SIG-M5 treated with dmso at 0.1 percent for 504 hours (cell line): ENCODE measurements around the gene CNN1.

Source experiments
- DNase-seq: peaks from one replicate; lab custom pipeline; 2025; ENCODE audit not compliant: unreplicated experiment; lab: John Stamatoyannopoulos, UW

CNN1 gene

DNA sequence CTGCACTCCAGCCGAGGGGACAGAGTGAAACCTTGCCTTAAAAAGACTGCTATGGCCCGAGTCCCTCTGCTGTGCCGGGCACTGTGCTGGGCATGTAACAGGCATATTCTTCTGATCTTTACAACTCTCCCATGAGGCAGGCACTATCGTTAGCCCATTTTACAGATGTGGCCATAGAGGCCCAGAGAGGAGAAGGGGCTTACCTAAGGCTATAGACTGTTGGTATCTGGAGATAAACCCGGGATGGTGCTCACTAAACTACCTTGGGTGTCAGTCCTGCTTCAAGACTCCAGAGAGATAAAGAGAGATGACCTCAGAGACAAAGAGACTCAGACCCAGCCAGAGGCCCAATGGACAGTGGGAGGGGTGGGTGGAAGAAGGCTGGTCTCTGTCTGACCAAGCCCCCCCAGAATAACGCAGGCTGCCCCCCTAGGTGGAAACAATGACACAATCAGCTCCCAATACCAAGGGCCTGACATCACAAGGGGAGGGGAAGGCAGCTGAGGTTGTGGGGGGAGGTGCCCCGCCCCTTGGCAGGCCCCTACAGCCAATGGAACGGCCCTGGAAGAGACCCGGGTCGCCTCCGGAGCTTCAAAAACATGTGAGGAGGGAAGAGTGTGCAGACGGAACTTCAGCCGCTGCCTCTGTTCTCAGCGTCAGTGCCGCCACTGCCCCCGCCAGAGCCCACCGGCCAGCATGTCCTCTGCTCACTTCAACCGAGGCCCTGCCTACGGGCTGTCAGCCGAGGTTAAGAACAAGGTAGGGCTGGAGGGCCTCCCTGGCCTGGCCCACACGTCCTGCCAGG, at the start of gene CNN1:
Gene CNN1, plus strand, starts transcription at position 620 of the 805 bp plus-strand sequence. Its CDS starts 77 bp downstream, at position 697.
- DNase-seq = no peak

DNA sequence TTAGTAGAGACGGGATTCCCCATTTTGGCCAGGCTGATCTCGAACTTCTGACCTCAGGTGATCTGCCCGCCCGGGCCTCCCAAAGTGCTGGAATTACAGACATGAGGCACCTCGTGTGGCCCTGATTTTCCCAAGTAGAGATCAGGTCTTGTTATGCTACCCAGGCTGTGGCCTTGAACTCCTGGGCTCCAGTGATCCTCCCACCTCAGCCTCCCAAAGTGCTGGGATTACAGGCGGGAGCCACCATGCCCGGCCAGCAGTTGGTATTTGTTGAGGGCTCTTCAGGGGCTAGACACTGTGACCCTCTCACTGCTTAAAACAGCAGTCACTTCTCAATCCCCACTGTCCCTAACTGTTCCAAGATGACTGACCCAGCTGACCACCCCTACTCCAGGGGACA, 49.3 kb upstream of the CNN1 start:
- DNase-seq = no peak

DNA sequence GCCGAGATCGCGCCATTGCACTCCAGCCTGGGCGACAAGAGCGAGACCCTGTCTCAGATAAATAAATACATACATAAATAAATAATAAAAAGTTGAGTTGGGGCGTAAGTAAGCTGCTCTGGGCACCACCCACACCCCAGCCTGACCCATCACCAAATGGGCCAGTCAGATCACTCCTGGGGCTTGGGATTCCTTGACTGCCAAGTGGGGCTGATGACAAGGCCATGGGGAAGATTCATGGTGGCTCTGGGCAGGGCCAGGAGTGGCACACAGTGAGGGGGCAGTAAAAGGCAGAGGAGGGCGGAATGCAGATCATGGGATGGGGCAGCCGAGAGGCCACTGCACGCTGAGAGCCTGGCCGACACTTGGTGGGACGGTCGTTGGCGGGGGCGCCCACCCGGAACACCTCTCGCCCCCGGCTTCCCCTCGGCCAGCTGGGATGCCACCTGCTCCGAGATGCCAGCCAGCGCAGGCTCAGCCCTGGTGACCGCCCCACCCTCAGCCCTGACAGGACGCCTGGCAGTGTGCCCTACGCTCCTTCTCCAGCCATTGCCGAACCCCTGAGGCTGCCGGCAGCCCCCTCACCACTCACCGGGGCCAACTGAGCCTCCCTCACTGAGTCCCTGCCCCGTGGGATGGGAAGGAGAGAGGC, 43.9 kb upstream of the CNN1 start:
- no peak for DNase-seq

DNA sequence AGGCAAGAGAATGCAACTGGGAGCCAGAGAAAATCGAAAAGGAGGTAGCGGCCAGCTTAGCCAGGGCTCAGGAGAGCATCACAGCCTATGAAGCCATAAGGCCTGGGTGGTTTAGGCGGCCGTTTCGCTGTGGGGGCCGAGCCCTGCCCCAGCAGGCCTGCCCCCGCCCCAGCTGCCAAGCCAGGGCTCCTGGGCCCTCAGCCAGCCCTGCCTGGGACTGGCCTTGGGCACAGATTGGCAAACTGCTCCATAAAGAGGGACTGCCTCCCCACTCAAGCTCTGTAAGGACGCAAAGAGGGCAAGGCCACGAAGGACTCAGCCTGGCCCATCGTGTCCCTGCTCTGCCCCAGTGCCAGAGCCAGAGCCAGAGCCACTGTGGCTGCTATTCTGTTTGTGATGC, 43.2 kb upstream of the CNN1 start:
- DNase-seq = no peak

DNA sequence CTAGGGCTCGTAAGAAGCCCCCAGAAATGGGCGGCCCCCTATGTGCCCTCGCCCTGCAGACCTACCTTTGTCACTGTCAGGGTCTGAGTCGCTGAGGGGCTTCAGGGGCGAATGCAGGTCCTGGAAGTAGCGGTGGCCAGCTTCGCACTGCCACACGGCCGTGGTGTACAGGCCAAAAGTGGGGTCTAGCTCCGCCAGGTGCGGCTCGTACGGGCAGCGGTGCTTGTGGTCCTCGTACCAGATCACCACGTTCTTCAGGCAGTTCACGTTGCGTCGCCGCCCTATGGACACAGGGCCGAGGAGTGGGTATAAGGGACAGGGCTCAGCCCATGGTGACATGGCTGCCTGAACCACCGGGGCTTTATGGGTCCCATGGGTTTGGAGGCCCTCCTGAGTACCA, 42.8 kb upstream of the CNN1 start:
- no peak for DNase-seq

DNA sequence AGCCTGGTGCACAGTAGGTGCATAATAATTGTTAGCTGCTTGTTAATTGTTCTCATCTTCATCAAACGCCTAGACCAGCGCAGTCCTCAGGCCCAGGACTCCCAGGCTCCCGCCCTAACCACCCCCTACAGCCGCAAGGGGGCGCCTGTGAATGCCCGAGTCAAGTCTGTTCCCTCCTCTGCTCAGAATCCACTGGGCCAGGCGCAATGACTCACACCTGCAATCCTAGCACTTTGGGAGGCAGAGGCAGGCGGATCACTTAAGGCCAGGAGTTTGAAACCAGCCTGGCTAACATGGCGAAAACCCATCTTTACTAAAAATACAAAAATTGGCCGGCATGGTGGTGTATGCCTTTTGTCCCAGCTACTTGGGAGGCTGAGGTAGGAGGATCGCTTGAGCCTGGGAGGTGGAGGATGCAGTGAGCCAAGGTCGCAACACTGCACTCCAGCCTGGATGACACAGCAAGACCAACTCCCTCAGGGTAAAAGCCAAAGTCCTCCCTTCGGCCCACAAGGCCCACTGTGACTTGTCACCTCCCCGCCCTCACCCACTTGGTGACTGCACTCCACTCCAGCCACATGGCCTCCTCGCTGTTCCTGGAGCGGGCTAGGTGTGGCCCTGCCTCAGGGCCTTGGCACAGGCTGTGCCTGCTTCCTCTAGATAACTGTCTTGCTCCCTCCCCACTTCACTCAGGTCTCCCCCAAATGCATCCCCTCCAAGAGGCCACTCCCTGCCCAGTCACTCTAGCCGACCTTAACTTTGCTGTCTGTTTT, 42.1 kb upstream of the CNN1 start:
- DNase-seq = peak; percentile 62

DNA sequence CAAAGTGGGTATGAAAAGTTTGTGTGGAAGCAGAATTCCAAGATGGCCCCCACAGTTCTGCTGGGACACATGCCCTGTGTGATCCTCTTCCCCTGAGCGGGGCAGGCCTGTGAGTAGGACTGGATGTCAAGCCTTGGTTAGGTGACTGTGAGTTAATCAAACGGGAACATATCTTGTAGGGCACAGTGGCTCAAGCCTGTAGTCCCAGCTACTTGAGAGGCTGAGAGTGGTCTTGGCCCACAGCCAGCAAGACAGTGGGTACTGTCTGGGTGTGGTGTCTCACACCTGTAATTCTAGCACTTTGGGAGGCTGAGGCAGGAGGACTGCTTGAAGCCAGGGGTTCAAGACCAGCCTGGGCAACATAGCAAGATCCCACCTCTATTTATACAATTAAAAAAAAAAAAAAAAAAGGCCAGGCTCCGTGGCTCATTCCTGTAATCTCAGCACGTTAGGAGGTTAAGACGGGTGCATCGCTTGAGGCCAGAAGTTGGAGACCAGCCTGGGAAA, 39.4 kb upstream of the CNN1 start:
- DNase-seq = no peak

DNA sequence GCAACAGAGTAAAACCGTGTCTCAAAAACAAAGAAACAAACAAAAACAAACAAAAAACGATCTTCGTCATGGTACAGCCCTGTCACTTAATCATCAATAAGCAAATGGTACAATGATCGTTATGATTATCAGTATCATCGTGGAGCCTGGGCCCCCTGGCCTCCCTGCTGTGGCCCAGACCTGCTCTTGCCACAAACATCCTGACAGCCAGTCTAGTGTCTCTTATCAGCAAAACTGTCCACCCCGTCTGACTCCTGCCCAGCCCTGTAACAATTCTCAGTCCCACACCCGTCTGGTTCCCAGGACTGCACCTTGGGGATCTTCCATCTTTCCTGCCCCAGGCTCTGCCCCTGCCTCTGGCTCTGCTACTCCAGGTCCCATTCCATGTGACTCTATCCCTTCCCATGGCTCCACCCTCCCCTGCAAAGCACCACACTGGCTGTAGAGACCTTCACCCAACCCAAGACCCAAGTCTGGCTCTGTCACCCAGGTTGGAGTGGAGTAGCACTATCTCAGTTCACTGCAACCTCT, 38.7 kb upstream of the CNN1 start:
- DNase-seq = no peak

DNA sequence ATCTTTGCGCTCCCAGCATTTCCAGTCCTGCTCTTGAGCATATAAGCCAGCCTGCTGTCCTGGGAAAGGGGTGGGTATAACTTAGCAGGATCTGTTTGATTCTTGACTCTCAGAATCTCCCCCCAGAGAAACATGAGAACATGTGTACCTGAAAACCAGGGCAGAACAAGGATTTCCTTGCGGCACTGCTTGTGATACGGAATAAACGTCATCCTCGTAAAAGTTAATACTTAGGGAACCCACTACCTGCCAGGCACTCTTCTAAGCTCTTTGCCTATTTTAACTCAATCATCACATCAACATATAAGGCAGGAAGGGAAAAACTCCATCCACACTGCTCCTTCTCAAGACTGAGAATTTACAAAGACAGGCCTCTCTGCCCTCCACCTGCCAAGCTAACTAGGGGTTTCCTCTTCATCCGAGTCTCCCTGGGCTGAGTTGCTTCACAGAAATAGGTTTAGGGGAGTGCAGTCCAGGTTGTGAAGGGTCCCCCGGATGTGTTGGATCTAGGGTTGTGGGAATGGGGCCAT, 34.1 kb upstream of the CNN1 start:
- DNase-seq = no peak

DNA sequence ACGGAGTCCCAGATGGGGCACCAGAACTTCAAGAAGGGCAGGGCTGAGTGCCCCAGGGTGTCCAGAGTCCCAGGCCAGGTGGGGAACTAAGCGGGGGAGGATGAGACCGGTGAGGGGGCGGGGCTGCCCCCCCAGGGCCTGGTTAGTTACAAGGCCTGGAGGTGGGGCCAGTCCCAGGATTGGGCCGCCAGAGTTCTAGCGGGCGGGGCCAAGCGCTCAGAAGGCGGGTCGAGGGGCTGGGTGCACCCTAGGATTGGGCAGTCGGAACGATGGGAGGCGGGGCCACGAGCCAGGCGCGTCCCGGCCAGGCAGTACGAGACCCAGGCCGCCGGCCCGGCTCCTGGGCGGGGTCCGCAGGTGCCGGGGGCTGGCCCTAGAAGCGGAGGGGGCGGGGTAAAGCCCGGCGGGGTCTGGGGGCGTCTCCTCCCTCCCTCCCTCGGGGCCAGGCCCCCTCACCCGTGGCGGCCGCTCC, 33.6 kb upstream of the CNN1 start:
- DNase-seq = peak; percentile 92

DNA sequence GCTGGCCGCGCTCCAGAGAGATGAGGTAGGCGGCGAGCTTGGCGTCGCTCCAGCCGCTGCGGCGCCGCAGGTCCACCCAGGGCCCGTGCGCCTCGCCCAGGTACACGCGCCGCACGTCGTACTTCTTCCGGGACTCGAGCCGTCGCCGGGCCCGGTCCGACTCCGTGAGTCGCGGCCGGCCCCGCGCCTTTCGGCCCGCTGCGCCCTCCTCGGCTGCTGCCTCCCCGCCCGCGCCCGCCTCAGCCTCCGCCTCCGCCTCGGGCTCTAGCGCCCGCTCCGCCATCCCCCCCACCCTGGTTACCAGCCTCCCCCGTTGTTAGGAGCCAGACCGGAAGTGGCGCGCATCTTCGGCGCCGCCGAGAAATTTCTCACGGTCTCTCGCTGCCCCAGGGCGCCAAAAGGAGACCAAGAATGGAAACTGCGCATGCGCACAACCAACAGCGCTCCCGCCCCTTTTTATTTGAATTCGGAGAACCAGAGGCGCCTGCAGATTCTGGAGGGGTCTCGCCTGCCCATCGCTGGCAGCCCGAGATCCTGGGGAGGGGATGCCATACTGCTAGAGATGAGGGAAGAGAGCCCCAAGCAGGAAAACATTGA, 33.0 kb upstream of the CNN1 start, which contains the start of gene ZNF653:
Gene ZNF653, minus strand, starts transcription at position 336 of the 597 bp plus-strand sequence. Its CDS starts 53 bp downstream, at position 283.
- peak; percentile 91 for DNase-seq

DNA sequence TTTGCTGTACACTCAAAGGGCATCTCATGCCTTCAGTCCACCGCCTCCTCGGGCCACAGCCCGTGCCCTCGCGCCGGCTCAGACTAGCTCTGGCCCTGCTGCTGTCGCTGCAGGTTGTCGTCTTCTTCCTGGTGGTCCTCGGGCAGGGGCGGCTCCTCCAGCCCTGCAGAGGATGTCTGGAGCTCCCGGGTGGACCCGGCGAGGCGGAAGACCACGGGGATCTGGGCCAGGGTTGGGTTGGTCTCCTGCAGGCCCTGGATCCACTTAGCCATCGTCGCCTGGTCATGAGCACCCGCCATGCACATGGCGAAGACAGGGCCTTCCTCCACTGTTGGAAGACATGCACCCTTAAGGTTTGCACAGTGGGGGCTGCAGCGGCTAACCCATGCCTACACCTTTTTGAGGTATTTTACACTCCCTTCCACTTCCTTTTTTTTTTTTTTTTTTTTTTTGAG, 32.5 kb upstream of the CNN1 start:
- no peak for DNase-seq

DNA sequence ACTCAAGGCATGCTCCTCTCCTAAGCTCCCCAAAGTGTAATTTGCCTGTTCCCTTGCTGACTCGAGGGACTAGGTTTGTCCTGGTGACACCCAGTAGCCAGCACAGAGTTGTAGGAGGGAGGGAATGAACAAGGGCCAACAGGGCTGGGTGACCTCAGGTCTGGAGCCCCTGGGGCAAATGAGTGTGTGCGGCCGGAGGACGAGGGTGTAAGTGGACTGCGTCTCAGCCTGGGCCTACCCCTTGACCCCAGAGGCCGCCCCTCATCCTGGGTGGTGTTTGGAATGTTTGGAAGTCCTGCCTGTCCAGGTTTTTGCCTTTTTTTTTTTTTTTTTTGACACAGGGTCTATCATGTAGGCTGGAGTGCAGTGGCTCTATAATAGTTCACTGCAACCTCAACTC, 31.7 kb upstream of the CNN1 start:
- no peak for DNase-seq

DNA sequence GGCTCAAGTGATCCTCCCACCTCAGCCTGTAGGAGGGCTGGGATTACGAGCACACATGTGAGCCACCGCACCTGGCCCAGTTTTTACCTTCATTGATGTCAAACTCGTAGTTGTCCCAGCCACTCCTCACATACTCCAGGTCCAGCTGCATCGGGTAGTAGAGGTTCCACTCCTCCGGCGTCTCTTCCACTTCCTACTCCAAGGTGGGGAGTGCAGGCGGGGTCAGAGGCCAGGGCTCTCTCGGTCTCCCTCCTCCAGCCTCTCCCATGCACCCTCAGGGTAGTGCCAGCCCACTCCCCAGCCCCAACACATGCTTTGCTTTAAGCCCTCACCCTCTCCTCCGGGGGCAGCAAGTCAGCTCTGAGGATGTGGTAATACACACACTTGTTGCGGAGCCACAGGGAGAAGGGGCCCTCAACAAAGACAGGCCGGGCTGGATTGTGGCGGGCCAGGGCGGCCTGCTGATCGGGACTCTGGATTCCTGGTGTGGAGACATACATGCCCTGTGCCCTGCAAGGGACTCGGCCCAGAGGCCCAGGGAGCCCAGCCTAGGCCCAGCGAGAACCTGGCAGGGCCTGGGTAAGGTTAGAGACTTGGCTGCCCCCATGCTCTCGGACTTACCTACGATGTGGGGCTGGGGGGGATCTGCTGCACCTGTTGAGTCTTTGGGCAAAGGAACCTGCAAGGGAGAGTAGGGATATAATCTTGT, 31.1 kb upstream of the CNN1 start:
- DNase-seq = no peak

DNA sequence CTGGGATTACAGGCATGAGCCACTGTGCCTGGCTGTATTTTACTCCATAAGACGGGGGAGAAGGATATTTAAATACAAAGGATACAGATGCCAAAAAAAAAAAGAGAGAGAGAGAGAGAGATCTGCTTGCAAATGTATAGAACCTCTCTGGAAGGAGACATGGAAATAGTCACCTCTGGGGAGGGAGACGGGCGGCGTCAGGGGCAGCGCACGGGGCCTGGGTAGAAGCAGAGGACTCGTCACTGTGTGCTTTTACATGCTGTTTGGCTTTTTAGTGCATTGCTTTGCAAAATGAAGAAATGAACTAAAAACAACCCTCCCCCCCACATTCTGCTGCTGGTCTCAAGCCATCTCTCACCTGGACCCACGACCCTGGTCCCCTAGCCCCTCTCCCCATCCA, 28.2 kb upstream of the CNN1 start:
- no peak for DNase-seq

DNA sequence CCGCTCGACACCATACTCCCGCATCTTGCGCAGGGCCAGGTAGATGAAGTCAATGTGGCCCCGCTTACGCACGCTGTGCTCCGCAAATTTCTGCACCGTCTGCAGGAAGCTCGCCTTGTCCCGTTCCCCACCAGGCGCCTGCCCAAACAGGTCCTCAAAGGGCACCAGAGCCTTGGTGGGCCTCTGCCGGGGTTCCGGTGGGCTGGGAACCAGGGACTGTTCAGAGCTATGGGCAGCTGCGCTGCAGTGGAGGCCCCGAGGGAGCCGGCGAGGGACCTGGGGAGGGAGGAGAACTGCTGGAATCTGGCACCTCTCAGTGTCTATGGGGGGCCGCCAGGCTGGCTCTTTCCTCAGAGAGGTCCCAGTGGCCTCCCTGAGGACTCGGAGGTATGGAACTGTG, 24.7 kb upstream of the CNN1 start:
- DNase-seq = no peak

DNA sequence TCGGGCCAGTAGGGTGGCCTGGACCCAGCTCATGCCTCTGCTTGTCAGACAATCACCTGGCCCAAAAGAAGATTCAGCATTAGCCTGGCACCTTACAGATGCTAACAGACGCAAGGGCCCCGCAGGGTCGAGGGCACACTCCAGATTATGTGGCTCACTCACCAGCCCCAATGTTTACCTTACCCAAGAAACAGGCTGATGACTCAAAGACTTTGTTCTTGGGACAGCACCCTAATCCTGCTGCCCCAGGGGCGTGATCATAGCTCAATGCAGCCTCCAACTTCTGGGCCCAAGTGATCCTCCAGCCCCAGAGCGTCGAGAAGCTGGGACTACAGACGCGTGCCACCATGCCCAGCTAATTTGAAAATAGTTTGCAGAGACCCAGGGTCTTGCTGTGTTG, 19.5 kb upstream of the CNN1 start:
- no peak for DNase-seq

DNA sequence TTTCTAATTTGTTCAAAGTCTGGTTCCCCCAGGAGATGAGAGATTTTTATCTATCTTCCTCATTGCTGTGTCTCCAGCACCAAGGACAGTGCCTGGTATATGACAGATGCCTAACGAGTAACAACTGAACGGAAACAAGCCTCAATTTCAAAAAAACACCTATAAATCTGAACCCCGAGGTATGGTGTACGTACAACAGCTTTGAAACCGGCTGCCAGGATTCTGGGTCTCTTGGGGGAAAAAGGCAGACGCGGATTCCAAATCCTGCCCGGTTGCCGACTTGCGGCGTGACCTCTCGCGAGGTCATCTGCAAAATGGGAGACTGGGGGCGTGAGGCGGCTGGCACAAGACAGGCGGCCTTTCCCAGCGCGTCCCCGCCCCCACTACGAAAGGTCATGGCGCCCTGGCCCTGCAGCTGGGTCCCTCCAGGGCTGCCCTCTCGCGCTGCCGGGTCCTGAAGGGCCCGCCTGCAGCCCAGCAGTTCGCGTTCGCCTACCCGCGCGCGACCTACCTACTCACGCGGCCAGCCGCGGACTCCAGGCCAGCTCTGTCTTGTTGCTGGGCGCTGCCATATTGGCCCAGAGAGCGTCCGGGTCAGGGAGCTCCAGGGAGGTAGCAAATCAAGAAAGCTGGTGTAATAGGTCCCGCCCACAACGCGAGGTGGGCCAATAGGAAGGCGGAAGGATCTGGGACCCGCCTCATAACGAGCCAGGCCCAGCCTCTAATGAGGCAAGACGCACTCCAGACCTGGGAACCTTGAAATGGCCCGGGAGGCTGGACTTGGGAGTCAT, 9.9 kb upstream of the CNN1 start, which contains the start of gene ECSIT:
Gene ECSIT, minus strand, starts transcription at position 584 of the 791 bp plus-strand sequence. CDS start 9,964 bp downstream, outside the sequence.
- DNase-seq = peak; percentile 96

DNA sequence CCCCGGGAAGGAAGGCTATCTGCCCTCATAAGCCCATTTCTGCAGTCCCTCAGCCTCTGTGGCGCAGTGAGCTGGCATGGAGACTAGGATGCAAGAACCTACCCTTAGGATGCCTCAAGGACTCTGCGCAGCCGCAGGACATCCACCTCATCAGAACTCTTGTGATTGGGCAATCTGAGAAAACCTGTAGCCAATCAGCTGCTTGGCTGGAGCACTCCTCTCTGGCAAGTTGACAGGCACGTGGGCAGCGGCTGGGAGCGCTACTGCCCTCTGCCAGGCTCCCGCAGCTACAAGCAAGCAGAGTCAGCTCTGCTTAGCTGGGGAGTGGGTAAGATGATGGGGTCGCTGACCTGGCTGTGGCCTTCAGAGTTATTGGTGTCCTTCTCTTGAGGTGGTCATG, 8.2 kb upstream of the CNN1 start:
- DNase-seq = peak; percentile 63
